Amygdala (tissue), 56 donors: Measurements from ENCODE around the gene IQGAP3.

ENCODE experiments used
- DNase-seq, 56 donors: peaks; one replicate each; lab custom pipeline; 2025; lab: John Stamatoyannopoulos, UW

IQGAP3 gene

DNA sequence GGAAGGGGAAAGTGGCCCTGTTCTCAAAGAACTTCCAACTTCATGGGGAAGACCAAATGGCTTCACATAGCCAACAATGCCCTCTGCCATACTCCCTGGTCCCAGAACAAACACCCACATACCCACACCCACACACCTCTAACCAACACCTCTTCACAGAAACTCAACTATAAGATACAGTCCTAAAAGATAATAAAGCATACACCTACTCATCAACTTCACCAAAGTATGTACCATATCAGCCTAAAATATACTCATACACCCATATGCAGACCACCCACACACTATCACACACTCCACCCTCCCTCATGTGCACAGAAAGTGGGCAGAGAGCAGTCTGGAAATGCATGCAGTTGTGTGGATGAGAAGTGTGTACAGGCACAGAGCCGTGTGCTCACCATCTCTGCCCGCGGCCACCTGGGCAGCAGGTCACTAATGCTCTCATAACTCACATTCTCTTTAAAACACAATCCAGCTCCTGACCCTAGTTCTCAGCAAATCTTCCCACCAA lies 27.7 kb downstream of the IQGAP3 start:
- peak in 1 of 56 donors; percentile 18 for DNase-seq

DNA sequence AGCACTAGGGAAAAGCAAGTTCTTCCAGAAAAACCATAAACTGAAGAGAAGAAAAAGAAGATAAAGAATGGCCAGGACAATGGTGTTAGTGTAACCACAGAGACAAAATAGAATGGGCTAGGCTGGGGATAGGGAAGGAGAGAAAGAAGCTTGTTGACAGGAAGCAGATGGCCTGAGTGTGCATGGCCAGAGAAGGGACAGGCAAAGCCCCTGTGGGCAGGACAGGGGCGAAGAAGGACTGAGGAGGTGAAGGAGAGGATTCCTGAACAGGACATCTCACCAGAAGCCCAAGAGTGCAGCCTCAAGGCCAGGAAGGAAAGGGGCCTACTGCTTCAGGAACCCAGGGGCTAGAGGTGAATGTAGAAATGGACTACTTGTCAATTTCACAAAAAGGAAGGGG lies 29.3 kb downstream of the IQGAP3 start:
- DNase-seq, result no peak

GRCh38 chr1:156540955-156541354 lies 31.4 kb downstream of the IQGAP3 start:
- no peak for DNase-seq

- no peak for DNase-seq
These were observed 32.5 kb downstream of the IQGAP3 start for GRCh38 chr1:156539818-156540355.

- no peak for DNase-seq
These were observed 33.5 kb downstream of the IQGAP3 start for GRCh38 chr1:156538711-156539440.

DNA sequence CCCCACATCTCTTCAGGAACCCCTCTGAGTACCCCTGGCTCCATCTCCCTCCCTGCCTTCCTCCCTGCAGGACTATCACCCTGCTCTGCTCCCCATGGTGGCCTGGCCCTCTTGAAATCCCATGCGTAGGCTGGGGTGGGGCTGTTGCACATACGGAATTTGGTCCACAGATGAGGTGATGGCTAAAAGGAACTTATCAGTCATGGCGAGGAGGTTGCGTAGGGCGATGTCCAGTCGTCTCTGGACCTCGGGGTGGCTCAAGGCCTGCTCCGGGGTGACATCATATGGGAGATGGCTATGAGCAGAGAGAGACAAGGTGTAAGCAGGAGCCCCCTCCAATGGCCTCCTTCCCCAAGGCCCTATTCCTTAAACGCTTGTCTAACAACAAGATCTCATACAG lies 35.3 kb downstream of the IQGAP3 start:
- DNase-seq, result no peak

DNA sequence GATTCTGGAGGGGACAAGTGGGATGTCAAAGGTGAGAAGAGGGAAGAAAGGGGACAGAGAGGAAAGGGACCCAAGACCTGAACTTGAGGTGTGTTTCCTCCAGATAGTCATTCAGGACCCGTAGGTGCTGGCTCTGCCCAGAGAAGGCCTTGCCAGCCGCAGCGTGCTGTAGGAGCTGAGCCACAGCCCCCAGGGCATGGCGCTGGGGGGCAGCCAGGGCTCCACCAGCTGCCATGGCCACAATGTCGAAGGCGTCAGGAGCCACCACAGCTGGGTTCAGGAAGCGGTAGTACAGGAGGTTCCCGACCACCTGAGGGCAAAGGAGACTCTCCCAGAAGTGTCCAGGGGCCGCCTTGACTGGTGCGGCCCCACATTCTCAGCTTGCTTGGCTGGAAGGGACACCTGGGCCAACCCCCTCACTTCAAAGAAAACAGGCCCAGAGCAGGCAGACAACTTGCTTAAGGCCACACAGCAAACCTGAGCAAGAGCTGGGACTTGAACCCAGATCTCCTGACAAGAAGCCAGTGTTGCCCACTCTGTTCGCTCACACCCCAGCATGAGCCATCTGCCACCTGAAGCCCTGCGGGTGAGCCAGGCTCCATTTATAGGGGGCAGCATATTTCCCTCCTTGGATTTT lies 37.8 kb downstream of the IQGAP3 start:
- DNase-seq, result no peak

- DNase-seq, result no peak
These were observed 38.7 kb downstream of the IQGAP3 start for GRCh38 chr1:156533568-156534220.

DNA sequence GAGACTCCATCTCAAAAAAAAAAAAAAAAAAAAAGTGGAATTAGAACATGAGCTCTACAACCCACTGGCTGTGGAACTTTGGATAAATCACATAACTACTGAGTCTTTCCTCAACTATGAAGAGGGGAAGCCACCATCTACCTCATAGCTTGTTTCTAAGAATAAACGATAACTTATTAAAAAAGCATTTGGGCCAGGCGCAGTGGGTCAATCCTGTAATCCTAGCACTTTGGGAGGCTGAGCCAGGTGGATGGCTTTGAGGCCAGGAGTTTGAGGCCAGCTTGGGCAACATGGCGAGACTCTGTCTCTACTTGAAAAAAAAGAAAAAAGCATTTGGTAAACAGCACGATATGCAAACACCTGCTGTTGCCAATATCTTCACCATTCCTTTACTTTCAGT lies 40.0 kb downstream of the IQGAP3 start:
- no peak for DNase-seq

DNA sequence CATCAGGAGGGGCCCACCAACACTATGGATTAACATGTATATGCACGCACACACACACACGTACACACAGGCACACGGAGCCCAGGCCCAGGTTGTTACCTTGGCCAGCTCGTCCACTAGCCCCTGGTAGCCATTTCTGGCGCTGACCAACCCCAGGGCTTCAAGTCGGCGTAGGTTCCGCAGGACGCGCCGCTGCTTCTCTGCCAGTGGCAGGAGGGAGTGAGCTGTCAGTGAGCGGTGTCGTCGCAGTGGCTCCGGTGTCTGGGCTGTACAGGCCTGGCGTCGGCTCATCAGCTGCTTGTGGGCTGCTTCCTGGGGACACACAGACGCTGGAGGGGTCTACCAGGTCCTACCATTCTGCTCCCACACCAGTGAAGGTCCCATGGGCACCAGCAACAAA lies 42.4 kb downstream of the IQGAP3 start:
- no peak for DNase-seq

GRCh38 chr1:156528875-156529425 lies 43.4 kb downstream of the IQGAP3 start:
- DNase-seq, result no peak

DNA sequence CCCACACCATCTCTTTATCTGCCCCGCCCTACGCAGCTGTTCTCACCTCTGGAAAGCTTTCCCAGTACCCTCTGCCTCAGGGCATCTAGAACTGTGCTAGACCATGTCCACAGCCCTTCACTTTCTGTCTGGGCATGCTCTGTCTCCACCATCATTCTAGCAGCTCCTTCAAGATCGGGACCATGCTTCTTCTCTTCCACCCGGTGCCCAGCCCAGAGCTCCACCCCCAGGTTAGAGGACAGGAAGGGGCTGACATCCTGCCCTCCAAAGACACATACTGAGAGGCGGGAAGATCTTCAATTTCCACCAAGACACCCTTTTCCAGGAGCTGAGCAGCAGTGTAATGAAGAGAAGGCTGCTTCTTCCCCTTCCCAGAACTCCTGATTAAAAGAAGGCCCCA lies 44.1 kb downstream of the IQGAP3 start:
- no peak for DNase-seq

- DNase-seq, result no peak
These were observed 44.8 kb downstream of the IQGAP3 start for GRCh38 chr1:156527584-156527983.

- no peak for DNase-seq
These were observed 46.4 kb downstream of the IQGAP3 start for GRCh38 chr1:156525856-156526489.

- DNase-seq, result no peak
These were observed 47.3 kb downstream of the IQGAP3 start for GRCh38 chr1:156525071-156525501.

- DNase-seq, result no peak
These were observed 47.9 kb downstream of the IQGAP3 start for GRCh38 chr1:156524481-156524869.

GRCh38 chr1:156523801-156524480 lies 48.4 kb downstream of the IQGAP3 start:
- DNase-seq, result no peak

DNA sequence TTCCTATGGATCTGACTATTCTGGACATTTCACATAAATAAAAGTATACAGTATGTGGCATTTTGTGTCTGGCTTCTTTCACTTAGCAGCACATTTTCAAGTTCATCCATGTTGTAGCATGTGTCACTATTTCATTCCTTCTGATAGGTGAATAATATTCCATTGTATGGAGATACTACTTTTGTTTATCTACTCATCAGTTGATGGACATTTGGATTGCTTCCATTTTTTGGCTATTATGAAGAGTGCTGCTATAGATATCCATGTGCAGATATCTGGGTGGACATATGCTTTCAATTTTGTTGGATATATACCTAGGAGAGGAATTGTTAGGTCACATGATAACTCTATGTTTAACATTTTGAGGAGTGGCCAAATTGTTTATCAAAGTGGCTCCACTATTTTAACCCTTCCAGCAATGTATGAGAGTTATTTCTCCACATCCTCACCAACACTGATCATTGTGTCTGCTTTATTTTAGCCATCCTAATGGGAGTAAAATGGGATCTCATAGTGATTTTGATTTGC lies 49.9 kb downstream of the IQGAP3 start:
- DNase-seq, result no peak

- DNase-seq, result no peak
These were observed 54.6 kb downstream of the IQGAP3 start for GRCh38 chr1:156517748-156518147.

GRCh38 chr1:156516821-156517220 lies 55.5 kb downstream of the IQGAP3 start:
- DNase-seq, result no peak
